ENCODE measurements around the gene APOC3. TPM values are rescaled to one million over a fixed set of nuclear protein-coding genes. Genes with fewer than 3 reads are reported as not detected.

Gene APOC3
- total and polyA plus RNA-seq, 9 of the 15 experiments (the other 6 are each of a cell fraction or from before 2014, with no cell fraction given): 1.1 TPM; not detected in 8

- DNase-seq (ENCODE audit: extremely low read depth in 1 of 4, low spot score in 3 of 4): peak; percentile 83 to 93 (median 90)
- H3K4me1 ChIP-seq (replicated peaks in 1 of 2; ENCODE audit: control insufficient read depth in 2 of 2, insufficient read depth in 2 of 2, low read length in 2 of 2): peaks cover 22 to 33% of the 10 kb centered on the region in 2 experiments; a peak in 4 of 5 replicates
- in situ Hi-C loops (cut with MboI) (loop anchor here (5.0 kb wide), 1 partner anchor 314 kb away; no protein-coding TSS in a partner anchor), intact Hi-C loops (cut with micrococcal nuclease) (loop anchor here (1.0 kb wide), 1 partner anchor 48 kb away; no protein-coding TSS in a partner anchor)
- under 1% methylated on average over 27 of the region's 56 CpGs for WGBS (ENCODE audit: insufficient coverage, low coverage, missing lambda C conversion rate)
- H3K9ac ChIP-seq (ENCODE audit: insufficient read depth in 1 of 2, low read depth in 2 of 2, low read length in 2 of 2): peak within 1 kb of the TSS; percentile 88 to 94
- H3K4me3 ChIP-seq: peak within 1 kb of the TSS; percentile 98
- FAIRE-seq: peak; percentile 56
- peak within 1 kb of the TSS; percentile 99 for H2AFZ ChIP-seq (ENCODE audit: low read depth, low read length)
- no peaks in the 10 kb centered on the region for H3K27me3 ChIP-seq (ENCODE audit: control insufficient read depth in 2 of 2, insufficient read depth in 2 of 2, low read length in 2 of 2)
- CTCF ChIA-PET (ENCODE audit: low intra/inter-chr PET ratio): no interaction called here
- POLR2A ChIA-PET: interaction anchor here (0.6 to 2.8 kb wide), 9 partner anchors 11 to 441 kb away, joined by 3 to 15 read pairs (median 3); no protein-coding TSS in a partner anchor
- H3K79me2 ChIP-seq (ENCODE audit: control insufficient read depth, insufficient read depth, low read length): peaks cover 24% of the 10 kb centered on the region
- H3K36me3 ChIP-seq (ENCODE audit: control insufficient read depth, insufficient read depth, low read length): peaks cover 40% of the 10 kb centered on the region
- TSS peak; percentile 60 for BruUV-seq (replicated peaks)
- no peaks in the 10 kb centered on the region for H3K9me1 ChIP-seq (ENCODE audit: control insufficient read depth, insufficient read depth, low read length)
- peak within 1 kb of the TSS; percentile 92 for H3K4me2 ChIP-seq (ENCODE audit: insufficient read depth, low read length)
- H3K9me3 ChIP-seq (replicated peaks; ENCODE audit: control insufficient read depth, insufficient read depth, low read depth, low read length): no peaks in the 10 kb centered on the region
- H4K20me1 ChIP-seq (replicated peaks; ENCODE audit: control insufficient read depth, insufficient read depth, low read length): no peaks in the 10 kb centered on the region
- peak within 1 kb of the TSS; percentile 60 for H3K27ac ChIP-seq (ENCODE audit: extremely low read depth, low read depth, low read length)
- peak; percentile 87 for ATAC-seq
- peak; percentile 37; the same call in 1 of the 2 replicates for TF ChIP-seq JUND (IDR thresholded peaks at IDR 0.05; ENCODE audit: borderline replicate concordance, low read depth, low read length)
- TF ChIP-seq JUND (tag; IDR thresholded peaks at IDR 0.05; ENCODE audit: borderline replicate concordance, low read depth, low read length): no peak
- peak; percentile 83 for TF ChIP-seq POLR2A (conservative IDR thresholded peaks at IDR 0.05)
- TF ChIP-seq ARID4B (CRISPR knock-in tag; IDR thresholded peaks at IDR 0.05): peak; percentile 54
- peak; percentile 92 for TF ChIP-seq ETS1 (conservative IDR thresholded peaks at IDR 0.05; ENCODE audit: control insufficient read depth, low read depth, low read length)
- no peak for TF ChIP-seq HNRNPUL1 (IDR thresholded peaks at IDR 0.05; ENCODE audit: low read length)
- peak; percentile 28; the same call in 1 of the 2 replicates for TF ChIP-seq RB1 (IDR thresholded peaks at IDR 0.05; ENCODE audit: low read depth)
- 0 out of 4 replicates have a peak, but pooled peaks of 1 of the 2 experiments have one; percentile 15 for TF ChIP-seq TEAD1 (CRISPR knock-in tag; IDR thresholded peaks at IDR 0.05)
- no peak for TF ChIP-seq GATA2 (CRISPR knock-in tag; IDR thresholded peaks at IDR 0.05)
- no peak for TF ChIP-seq ZBTB34 (CRISPR knock-in tag; IDR thresholded peaks at IDR 0.05)
- TF ChIP-seq SETDB1 (IDR thresholded peaks at IDR 0.05; ENCODE audit: low read length): no peak
- TF ChIP-seq PML (IDR thresholded peaks at IDR 0.05; ENCODE audit: low read length): peak; percentile 19; the same call in 1 of the 2 replicates
- TF ChIP-seq PKNOX1 (IDR thresholded peaks at IDR 0.05): peak; percentile 58
- TF ChIP-seq U2AF2 (optimal IDR thresholded peaks at IDR 0.05; ENCODE audit: low read depth, low read length): no peak
Measured at GRCh38 chr11:116787786-116788486, 41.8 kb upstream of the APOC3 start, which contains the start of gene ZPR1. Gene ZPR1, minus strand, starts transcription at chr11:116788023. Its CDS starts 33 bp downstream, at chr11:116787990.

Data from K562 (cell line).